ENCODE data around the gene RUNX2.

The RUNX2 gene

DNA sequence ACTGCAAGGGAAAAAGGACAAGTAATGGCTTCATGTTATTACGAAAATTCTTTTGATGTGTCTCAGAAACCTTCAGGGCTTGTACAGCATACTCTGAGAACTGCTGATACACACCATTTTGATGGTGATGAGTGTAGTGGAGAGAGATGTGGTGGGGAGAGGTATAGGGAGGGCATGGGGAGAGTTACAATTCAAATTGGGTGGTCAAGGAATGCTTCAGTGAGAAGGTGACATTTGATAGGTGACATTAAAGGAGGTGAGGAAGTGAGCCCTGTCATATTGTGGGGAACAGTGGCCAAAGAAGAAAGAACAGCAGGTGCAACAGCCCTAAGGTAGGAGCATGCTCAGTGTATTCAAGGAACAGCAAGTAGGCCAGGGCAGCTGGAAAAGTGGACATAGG is 368.6 kb downstream of the RUNX2 start:
- Mint-ChIP-seq H3K4me3 (no peak overlapping the region), H3K27me3 (peaks cover 7% of the 10 kb centered on the region), H3K27ac (no peak overlapping the region), H3K9me3 (no peaks in the 10 kb centered on the region), H3K4me1 (ENCODE audit: low read depth) (peaks cover 13% of the 10 kb centered on the region), H3K36me3 (ENCODE audit: low read depth) (no peaks in the 10 kb centered on the region)

DNA sequence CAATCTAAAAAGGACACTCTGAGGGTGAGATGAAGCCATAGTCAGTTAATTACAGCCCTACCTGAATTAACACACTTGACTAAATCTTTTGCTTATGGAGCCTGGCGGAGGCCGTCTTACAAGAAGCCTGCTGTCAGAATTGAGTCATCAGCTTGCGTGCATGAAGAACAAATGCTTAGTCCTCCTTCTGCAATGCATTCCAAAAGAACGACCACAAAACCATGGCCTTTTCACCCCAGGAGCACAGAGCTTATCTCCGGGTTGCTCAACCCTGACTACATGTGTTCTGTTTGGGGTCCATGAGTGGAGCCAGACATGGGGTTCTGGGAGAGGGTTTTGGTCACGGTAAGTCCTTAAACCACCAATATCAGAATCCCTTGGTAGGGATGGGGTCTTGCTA is 369.5 kb downstream of the RUNX2 start:
- peaks cover 14% of the 10 kb centered on the region for H3K4me1 Mint-ChIP-seq (ENCODE audit: low read depth)
- H3K9me3 Mint-ChIP-seq = no peaks in the 10 kb centered on the region

DNA sequence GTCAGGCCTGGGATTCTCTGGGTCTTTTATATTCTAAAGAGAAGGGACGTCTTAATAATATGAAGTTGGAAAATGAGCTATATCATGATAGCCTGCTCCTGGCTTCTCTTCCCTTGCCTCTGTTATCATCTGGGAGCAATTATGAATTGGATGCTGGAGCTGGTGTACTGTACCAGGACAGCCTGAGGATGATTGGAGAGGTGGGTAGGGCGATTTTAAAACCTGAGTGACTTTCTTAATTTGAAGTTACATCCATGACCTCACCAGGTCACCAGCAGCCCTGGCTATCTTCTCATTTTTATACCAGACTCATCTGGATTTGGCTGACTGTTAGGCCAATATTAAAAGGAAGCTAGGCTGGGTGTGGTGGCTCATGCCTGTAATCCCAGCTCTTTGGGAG is 369.9 kb downstream of the RUNX2 start:
- Mint-ChIP-seq H3K4me3 (no peak overlapping the region), H3K27ac (no peak overlapping the region), H3K27me3 (peaks cover 5% of the 10 kb centered on the region), H3K36me3 (ENCODE audit: low read depth) (no peaks in the 10 kb centered on the region), H3K9me3 (no peaks in the 10 kb centered on the region), H3K4me1 (ENCODE audit: low read depth) (peaks cover 14% of the 10 kb centered on the region)

More for the DNA sequence above, 369.5 kb downstream of the RUNX2 start:
- H3K27ac Mint-ChIP-seq = no peak overlapping the region
- no peaks in the 10 kb centered on the region for H3K36me3 Mint-ChIP-seq (ENCODE audit: low read depth)
- no peak overlapping the region for H3K4me3 Mint-ChIP-seq
- H3K27me3 Mint-ChIP-seq = peaks cover 6% of the 10 kb centered on the region

DNA sequence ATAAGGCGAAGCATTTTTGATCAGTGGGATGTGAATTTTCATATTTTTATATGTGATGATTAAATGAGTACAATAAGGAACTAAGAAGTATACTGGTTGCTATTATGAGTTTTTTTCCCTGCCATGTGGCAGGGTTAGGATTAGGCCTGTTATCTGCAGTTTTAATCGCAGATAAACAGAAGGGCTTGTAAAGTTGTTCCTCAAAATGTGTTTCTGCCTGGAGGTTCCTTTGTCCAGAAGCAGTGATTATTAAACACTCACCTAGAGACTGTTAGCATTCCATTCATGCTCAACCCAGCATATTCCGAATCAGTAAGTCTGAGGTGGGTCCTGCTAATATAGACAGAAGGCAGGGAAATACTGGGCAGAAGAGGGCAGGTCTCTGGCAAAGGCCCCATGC is 371.5 kb downstream of the RUNX2 start:
- Mint-ChIP-seq H3K36me3 (ENCODE audit: low read depth) (no peaks in the 10 kb centered on the region), H3K9me3 (no peaks in the 10 kb centered on the region), H3K4me3 (no peak overlapping the region), H3K27me3 (peaks cover 5% of the 10 kb centered on the region), H3K27ac (no peak overlapping the region), H3K4me1 (ENCODE audit: low read depth) (peaks cover 14% of the 10 kb centered on the region)

DNA sequence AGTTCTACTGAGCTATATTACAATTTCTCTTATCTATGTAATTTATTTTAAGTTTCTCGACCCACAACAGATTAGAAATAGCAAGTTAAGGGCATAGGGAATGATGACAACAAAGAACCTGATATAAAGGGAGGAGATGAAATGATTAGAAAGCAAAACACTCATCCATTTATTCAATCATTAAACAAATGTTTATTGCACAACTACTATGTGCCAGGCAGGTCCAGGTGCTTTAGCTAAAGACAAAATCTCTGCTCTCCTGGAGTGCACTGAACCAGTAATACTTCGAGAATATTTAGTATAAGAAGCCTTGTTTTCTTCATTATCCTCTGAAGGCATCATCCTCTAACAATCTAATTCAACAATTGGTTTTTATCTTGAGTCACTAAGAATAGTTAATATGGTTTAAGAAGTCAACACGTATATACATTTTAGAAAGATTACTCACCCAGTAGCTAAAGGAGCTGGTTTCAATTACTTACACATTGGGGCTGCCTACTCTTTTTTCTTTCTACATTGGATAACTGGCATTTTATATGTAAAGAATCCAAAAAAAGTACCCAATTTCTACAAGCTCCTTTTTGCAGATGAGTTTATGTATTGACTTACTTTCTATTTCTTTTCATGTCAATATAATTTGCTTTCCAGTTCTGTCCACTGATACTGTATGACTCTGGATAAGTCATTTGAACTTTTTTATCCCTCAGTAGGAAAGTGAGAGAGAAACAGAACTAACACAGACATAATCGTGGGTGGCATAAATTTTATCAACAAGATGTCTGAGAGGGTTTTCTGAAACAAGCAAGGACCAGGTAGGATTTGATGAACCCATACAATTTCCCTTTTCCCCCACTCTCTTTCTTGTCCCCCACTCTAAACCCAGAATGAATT is 375.0 kb downstream of the RUNX2 start:
- H3K4me1 Mint-ChIP-seq (ENCODE audit: low read depth) = peaks cover 8% of the 10 kb centered on the region
- H3K9me3 Mint-ChIP-seq = no peaks in the 10 kb centered on the region
- H3K36me3 Mint-ChIP-seq (ENCODE audit: low read depth) = no peaks in the 10 kb centered on the region

DNA sequence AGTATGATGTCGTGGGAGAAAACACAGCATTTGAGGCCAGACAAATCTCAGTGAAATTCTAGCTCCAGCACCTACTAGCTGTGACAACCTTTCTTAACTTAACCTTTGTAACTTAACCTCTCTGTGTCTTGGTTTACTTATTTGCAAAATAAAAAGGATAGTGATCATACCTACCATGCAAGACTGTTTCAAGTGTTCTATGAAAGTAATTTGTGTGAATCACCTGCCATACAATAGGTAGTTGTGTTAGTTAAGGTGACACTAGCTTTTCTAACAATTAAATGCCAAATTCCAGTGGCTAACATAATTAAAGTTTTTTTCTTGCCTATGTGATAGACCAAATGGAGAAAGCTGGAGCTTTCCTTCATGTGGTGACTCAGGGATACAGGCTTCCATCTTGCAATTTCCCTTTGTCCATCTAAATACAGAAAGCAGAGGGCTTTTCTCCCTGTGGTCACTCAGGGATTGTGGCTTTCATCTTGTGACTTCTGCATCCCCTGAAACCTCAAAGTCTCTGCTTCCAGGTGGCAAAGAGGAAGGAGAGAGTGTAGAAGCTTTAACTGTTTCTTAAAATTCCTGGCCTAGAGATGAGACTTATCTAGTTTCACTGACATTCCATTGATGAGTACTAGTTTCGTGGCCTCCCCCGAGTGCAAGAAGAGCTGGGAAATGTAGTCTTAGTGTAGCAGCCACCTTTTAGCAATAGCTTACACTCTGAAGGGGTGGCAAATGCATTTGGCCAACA is 376.1 kb downstream of the RUNX2 start:
- no peaks in the 10 kb centered on the region for H3K36me3 Mint-ChIP-seq (ENCODE audit: low read depth)
- peaks cover 2% of the 10 kb centered on the region for H3K27me3 Mint-ChIP-seq
- no peak overlapping the region for H3K4me3 Mint-ChIP-seq
- no peaks in the 10 kb centered on the region for H3K9me3 Mint-ChIP-seq
- peaks cover 5% of the 10 kb centered on the region for H3K4me1 Mint-ChIP-seq (ENCODE audit: low read depth)
- H3K27ac Mint-ChIP-seq = peak overlapping the region; percentile 4

More for the DNA sequence above, 375.0 kb downstream of the RUNX2 start:
- H3K27me3 Mint-ChIP-seq = peaks cover 5% of the 10 kb centered on the region
- H3K27ac Mint-ChIP-seq = peak overlapping the region; percentile 77
- H3K4me3 Mint-ChIP-seq = peak overlapping the region; percentile 14

DNA sequence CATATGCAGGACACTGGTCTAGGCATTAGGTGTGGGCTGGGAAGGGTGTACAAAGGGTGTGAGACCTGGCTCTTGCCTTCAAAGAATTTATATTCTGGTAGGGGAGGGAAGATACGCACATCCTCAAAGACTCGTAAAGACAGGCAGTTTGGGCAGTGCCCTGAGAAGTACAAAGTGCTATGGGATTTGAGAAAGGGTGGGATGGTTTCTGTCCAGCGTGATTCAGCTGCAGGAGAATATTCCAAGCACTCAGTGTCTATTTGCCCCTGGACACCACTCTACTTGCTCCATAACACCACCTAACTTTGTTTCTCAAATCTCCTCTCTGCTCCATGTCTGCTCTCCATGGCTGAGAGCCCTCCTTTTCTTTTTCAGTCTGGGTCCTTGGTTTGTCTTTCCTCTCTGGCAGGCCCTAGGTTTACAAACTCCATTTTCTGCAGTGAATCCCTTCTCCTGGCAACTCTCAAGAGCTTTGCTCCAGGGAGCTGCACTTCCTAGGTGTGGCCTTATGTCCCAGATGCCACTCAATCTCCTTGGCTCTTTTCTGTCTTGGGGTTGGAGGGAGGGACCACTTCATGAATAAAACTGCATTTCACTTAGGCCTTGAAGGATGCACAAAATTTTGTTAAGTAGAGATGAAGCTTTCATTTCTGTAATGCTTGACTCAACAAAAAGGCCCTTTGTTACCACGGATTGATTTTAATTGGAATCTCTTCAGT is 377.2 kb downstream of the RUNX2 start:
- Mint-ChIP-seq H3K9me3 (no peaks in the 10 kb centered on the region), H3K27ac (no peak overlapping the region), H3K27me3 (no peaks in the 10 kb centered on the region), H3K4me1 (ENCODE audit: low read depth) (peaks cover 4% of the 10 kb centered on the region), H3K4me3 (no peak overlapping the region), H3K36me3 (ENCODE audit: low read depth) (no peaks in the 10 kb centered on the region)

DNA sequence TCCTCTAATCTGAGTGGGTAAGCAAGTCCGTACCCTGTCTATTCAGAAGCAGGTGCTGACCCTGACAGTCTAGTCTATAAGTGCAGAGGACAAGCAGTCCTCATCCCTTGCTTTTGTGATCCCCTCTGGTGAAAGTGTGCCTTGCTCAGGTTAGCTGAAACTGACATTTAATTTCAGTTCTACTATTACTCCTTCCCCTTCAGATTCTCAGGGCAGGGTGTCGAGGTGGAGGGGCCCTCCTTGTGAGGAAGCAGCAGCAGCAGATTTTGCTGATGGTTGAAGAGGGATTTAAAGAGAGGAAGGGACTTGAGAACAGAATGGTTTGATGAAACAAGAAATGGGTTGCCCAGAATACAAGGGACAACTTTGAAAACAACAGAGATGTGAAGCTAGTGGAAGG is 378.2 kb downstream of the RUNX2 start:
- no peaks in the 10 kb centered on the region for H3K9me3 Mint-ChIP-seq
- H3K27me3 Mint-ChIP-seq = no peaks in the 10 kb centered on the region

DNA sequence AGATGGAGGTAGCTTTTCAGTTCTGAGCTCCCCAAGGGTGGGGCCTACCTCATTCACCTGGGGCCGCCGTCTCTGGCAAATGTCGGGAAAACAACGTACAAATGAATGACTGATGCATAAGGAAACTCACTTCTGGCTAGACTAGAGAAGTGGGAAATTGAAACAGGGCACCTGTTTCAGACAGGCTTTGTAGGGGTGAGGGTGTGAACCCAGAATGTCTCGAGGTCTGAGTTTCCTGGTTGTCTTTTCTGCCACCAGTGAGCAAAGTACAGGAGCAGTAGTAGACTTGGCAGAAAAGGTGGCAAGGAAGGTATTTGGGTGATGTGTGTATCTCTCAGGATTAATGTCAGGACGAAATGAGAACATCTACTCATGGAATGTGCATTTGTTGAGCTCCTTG is 379.0 kb downstream of the RUNX2 start:
- H3K9me3 Mint-ChIP-seq = no peaks in the 10 kb centered on the region
- H3K27me3 Mint-ChIP-seq = no peaks in the 10 kb centered on the region
- H3K4me3 Mint-ChIP-seq = no peak overlapping the region
- H3K4me1 Mint-ChIP-seq (ENCODE audit: low read depth) = peaks cover 2% of the 10 kb centered on the region
- H3K27ac Mint-ChIP-seq = no peak overlapping the region
- H3K36me3 Mint-ChIP-seq (ENCODE audit: low read depth) = no peaks in the 10 kb centered on the region

More for the DNA sequence above, 378.2 kb downstream of the RUNX2 start:
- Mint-ChIP-seq H3K4me1 (ENCODE audit: low read depth) (peaks cover 4% of the 10 kb centered on the region), H3K27ac (no peak overlapping the region), H3K4me3 (no peak overlapping the region), H3K36me3 (ENCODE audit: low read depth) (no peaks in the 10 kb centered on the region)

DNA sequence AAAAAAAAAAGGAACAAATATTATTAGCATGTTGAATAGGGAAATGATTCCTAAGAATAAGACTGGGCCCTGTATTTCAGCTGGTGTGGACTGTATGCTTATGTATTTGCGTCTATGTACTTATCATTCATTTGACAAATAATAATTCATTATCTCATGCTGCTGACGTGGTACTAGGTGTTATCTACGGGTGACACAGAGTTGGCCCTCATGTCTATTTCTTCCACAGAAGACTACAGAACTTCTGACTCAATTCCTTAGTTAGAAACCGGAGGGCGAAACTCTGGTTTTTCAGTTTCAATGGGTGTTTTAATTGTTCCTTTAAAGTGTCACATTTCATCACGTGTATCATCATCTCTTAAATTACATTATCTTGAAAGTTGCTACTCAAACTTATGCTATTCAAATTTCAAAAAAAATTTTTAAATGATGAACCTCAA is 381.7 kb downstream of the RUNX2 start:
- Mint-ChIP-seq H3K4me3 (peak overlapping the region; percentile 55), H3K27me3 (no peaks in the 10 kb centered on the region), H3K36me3 (ENCODE audit: low read depth) (no peaks in the 10 kb centered on the region), H3K9me3 (no peaks in the 10 kb centered on the region), H3K4me1 (ENCODE audit: low read depth) (peaks cover 28% of the 10 kb centered on the region), H3K27ac (no peak overlapping the region)

DNA sequence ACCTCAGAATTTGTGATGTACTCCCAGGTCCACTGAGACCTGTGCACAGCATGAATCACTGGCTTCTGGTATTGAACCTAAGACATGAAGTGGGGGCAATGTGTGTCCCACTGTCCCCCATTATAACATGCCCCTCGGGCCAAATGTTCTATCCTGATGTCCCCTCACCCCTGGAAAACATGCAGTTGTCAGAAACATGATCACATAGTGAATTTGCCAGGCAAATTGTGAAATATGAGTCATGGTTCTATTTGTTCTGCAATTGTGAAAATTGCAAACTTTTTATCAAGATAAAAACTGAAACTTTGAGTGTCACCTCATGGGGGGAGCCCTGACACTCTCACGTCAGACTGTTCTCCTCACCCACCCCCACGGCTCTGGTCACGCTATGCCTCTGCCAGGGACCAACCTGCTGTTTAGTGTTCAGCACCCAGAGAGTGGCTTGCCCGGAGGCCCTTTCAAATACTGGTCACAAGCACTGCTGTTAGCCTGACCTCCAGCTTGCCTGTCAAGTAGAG is 382.2 kb downstream of the RUNX2 start:
- Mint-ChIP-seq H3K9me3 (no peaks in the 10 kb centered on the region), H3K36me3 (ENCODE audit: low read depth) (no peaks in the 10 kb centered on the region), H3K4me3 (peak overlapping the region; percentile 55), H3K27me3 (no peaks in the 10 kb centered on the region), H3K4me1 (ENCODE audit: low read depth) (peaks cover 34% of the 10 kb centered on the region), H3K27ac (no peak overlapping the region)

DNA sequence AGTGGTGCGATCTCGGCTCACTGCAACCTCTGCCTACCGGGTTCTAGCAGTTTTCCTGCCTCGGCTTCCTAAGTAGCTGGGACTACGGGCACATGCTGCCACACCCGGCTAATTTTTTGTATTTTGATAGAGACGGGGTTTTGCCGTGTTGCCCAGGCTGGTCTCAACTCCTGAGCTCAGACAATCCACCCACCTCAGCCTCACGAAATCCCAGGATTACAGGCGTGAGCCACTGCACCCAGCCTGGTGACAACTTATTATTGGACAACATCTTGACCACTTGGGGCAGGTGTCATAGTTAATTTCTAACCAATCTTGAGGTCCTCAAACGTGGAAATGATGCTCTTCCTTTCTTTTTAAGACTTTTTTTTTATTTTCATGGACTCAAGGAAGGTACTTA is 383.9 kb downstream of the RUNX2 start:
- peaks cover 51% of the 10 kb centered on the region for H3K4me1 Mint-ChIP-seq (ENCODE audit: low read depth)
- H3K9me3 Mint-ChIP-seq = no peaks in the 10 kb centered on the region
- H3K36me3 Mint-ChIP-seq (ENCODE audit: low read depth) = no peaks in the 10 kb centered on the region
- H3K27ac Mint-ChIP-seq = no peak overlapping the region
- no peak overlapping the region for H3K4me3 Mint-ChIP-seq
- no peaks in the 10 kb centered on the region for H3K27me3 Mint-ChIP-seq

DNA sequence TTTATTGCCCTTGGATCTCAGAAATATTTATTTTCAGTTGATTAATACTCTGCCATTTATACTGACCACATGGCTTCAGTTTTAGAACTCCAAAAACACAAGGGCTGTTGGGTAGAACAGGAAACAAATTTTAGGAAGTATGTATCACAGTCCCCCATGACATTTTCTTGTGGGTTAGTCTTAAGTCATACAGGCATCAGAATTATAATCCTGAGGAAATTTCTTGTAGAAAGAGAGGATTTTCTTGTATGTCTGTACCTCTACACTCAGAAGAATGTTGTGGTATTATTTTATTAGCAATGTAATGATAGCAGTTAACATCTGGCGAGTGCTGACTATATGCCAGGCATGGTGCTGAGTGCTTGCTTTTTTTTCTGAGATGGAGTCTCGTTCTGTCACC is 384.7 kb downstream of the RUNX2 start:
- H3K4me3 Mint-ChIP-seq = no peak overlapping the region
- no peaks in the 10 kb centered on the region for H3K9me3 Mint-ChIP-seq
- no peaks in the 10 kb centered on the region for H3K27me3 Mint-ChIP-seq
- H3K27ac Mint-ChIP-seq = no peak overlapping the region
- H3K36me3 Mint-ChIP-seq (ENCODE audit: low read depth) = no peaks in the 10 kb centered on the region
- peaks cover 58% of the 10 kb centered on the region for H3K4me1 Mint-ChIP-seq (ENCODE audit: low read depth)
